ENCODE results near the gene SMIM44. TPM values are rescaled to one million over a fixed set of nuclear protein-coding genes. Genes with fewer than 3 reads are reported as not detected.

Gene SMIM44
- polyA plus RNA-seq, 1 experiment = not detected

- TF ChIP-seq CTCF (IDR thresholded peaks at IDR 0.05; ENCODE audit: insufficient read depth, low read depth, low read length) = no peak
- POLR2A ChIA-PET = no interaction called here
- CTCF ChIA-PET = no interaction called here
- no peak for DNase-seq (ENCODE audit: low read depth)
- Histone ChIP-seq H3K36me3 (ENCODE audit: control insufficient read depth, insufficient read depth, low read length) (peaks cover 18% of the 10 kb centered on the region), H3K27me3 (ENCODE audit: control insufficient read depth, insufficient read depth, low read length) (no peaks in the 10 kb centered on the region), H3K4me3 (ENCODE audit: low read depth, low read length) (no peak overlapping the region)
Observed at GRCh38 chr19:3464587-3465235, 18.5 kb downstream of the SMIM44 start.

GRCh38 chr19:3463714-3464586 is 19.3 kb downstream of the SMIM44 start:
- CTCF ChIA-PET = interaction anchor here (1.2 kb wide), 1 partner anchor 9 kb away, joined by 6 read pairs; no protein-coding TSS in a partner anchor

GRCh38 chr19:3462991-3463713 is 20.1 kb downstream of the SMIM44 start:
- no peaks in the 10 kb centered on the region for H3K27me3 ChIP-seq (ENCODE audit: control insufficient read depth, insufficient read depth, low read length)
- CTCF ChIA-PET = interaction anchor here (1.2 kb wide), 1 partner anchor 10 kb away, joined by 6 read pairs; no protein-coding TSS in a partner anchor
- TF ChIP-seq CTCF (IDR thresholded peaks at IDR 0.05; ENCODE audit: insufficient read depth, low read depth, low read length) = no peak
- peaks cover 23% of the 10 kb centered on the region for H3K36me3 ChIP-seq (ENCODE audit: control insufficient read depth, insufficient read depth, low read length)
- no peak for DNase-seq (ENCODE audit: low read depth)
- H3K4me3 ChIP-seq (ENCODE audit: low read depth, low read length) = no peak overlapping the region
- POLR2A ChIA-PET = no interaction called here

More at GRCh38 chr19:3463714-3464586, 19.3 kb downstream of the SMIM44 start:
- DNase-seq (ENCODE audit: low read depth) = no peak
- POLR2A ChIA-PET = no interaction called here
- Histone ChIP-seq H3K27me3 (ENCODE audit: control insufficient read depth, insufficient read depth, low read length) (no peaks in the 10 kb centered on the region), H3K4me3 (ENCODE audit: low read depth, low read length) (no peak overlapping the region), H3K36me3 (ENCODE audit: control insufficient read depth, insufficient read depth, low read length) (peaks cover 18% of the 10 kb centered on the region)
- TF ChIP-seq CTCF (IDR thresholded peaks at IDR 0.05; ENCODE audit: insufficient read depth, low read depth, low read length) = no peak

GRCh38 chr19:3459965-3460582 is 23.2 kb downstream of the SMIM44 start:
- ChIA-PET POLR2A (no interaction called here), CTCF (interaction anchor here (0.6 to 1.3 kb wide), 5 partner anchors 10 to 141 kb away, joined by 3 to 5 read pairs (median 3); no protein-coding TSS in a partner anchor)
- no peaks in the 10 kb centered on the region for H3K27me3 ChIP-seq (ENCODE audit: control insufficient read depth, insufficient read depth, low read length)
- peaks cover 32% of the 10 kb centered on the region for H3K36me3 ChIP-seq (ENCODE audit: control insufficient read depth, insufficient read depth, low read length)
- no peak for TF ChIP-seq CTCF (IDR thresholded peaks at IDR 0.05; ENCODE audit: insufficient read depth, low read depth, low read length)
- no peak for DNase-seq (ENCODE audit: low read depth)
- H3K4me3 ChIP-seq (ENCODE audit: low read depth, low read length) = no peak overlapping the region

Measured in BJ (cell line).